Parathyroid adenoma (tissue), 2 donors: Measurements from ENCODE around the gene OR8G1.

Experiments
- H2AFZ ChIP-seq: fragments of 300-600 bp; sonication (generic); one replicate; pipeline ENCODE4 v1.7.0; 2017; ENCODE audit warnings: antibody characterized with exemption, mild to moderate bottlenecking
- H3K27ac ChIP-seq: fragments of 300-600 bp; sonication (generic); one replicate; pipeline ENCODE4 v1.7.0; 2017
- H3K27me3 ChIP-seq: fragments of 300-600 bp; sonication (generic); one replicate; pipeline ENCODE4 v1.7.0; 2017; ENCODE audit warnings: low read length; ENCODE audit not compliant: control insufficient read depth, insufficient read depth
- H3K36me3 ChIP-seq: fragments of 300-600 bp; sonication (generic); one replicate; pipeline ENCODE4 v1.7.0; 2017; ENCODE audit warnings: low read length; ENCODE audit not compliant: control insufficient read depth, insufficient read depth
- H3K4me1 ChIP-seq: fragments of 300-600 bp; sonication (generic); one replicate; pipeline ENCODE4 v1.7.0; 2017; ENCODE audit warnings: control low read depth
- H3K4me2 ChIP-seq: fragments of 300-600 bp; sonication (generic); one replicate; pipeline ENCODE4 v1.7.0; 2017; ENCODE audit warnings: low read length
- H3K4me3 ChIP-seq: fragments of 300-600 bp; sonication (generic); one replicate; pipeline ENCODE4 v1.7.0; 2017; ENCODE audit warnings: low read depth, low read length
- H3K79me2 ChIP-seq: fragments of 300-600 bp; sonication (generic); one replicate; pipeline ENCODE4 v1.7.0; 2017; ENCODE audit warnings: control low read depth
- H3K9ac ChIP-seq: fragments of 300-600 bp; sonication (generic); one replicate; pipeline ENCODE4 v1.7.0; 2017; ENCODE audit warnings: mild to moderate bottlenecking
- H3K9me3 ChIP-seq: fragments of 300-600 bp; sonication (generic); one replicate; pipeline ENCODE4 v1.7.0; 2017; ENCODE audit warnings: low read length; ENCODE audit not compliant: control insufficient read depth
- TF ChIP-seq, protein P1 (sequence below): fragments of 300-600 bp; sonication (generic); IDR thresholded peaks from one replicate; pipeline ENCODE4 v1.7.0; 2017; ENCODE audit warnings: antibody characterized with exemption, mild to moderate bottlenecking
- donor health status: primary hyperparathyroidism.

OR8G1 gene

GRCh38 chr11:124240621-124241397 lies at the start of gene OR8G1:
Gene OR8G1 (plus strand): TSS chr11:124241095. CDS start chr11:124249676, 8,581 bp downstream.
- Histone ChIP-seq H3K4me2 (no peak within 1 kb of the TSS), H3K36me3 (no peaks in the 10 kb centered on the region), H2AFZ (no peak within 1 kb of the TSS), H3K9ac (no peak within 1 kb of the TSS), H3K9me3 (no peaks in the 10 kb centered on the region), H3K27ac (no peak within 1 kb of the TSS), H3K79me2 (no peaks in the 10 kb centered on the region), H3K27me3 (no peaks in the 10 kb centered on the region), H3K4me3 (no peak within 1 kb of the TSS), H3K4me1 (no peaks in the 10 kb centered on the region)
- TF ChIP-seq, protein P1, sequence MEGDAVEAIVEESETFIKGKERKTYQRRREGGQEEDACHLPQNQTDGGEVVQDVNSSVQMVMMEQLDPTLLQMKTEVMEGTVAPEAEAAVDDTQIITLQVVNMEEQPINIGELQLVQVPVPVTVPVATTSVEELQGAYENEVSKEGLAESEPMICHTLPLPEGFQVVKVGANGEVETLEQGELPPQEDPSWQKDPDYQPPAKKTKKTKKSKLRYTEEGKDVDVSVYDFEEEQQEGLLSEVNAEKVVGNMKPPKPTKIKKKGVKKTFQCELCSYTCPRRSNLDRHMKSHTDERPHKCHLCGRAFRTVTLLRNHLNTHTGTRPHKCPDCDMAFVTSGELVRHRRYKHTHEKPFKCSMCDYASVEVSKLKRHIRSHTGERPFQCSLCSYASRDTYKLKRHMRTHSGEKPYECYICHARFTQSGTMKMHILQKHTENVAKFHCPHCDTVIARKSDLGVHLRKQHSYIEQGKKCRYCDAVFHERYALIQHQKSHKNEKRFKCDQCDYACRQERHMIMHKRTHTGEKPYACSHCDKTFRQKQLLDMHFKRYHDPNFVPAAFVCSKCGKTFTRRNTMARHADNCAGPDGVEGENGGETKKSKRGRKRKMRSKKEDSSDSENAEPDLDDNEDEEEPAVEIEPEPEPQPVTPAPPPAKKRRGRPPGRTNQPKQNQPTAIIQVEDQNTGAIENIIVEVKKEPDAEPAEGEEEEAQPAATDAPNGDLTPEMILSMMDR, result no peak

DNA sequence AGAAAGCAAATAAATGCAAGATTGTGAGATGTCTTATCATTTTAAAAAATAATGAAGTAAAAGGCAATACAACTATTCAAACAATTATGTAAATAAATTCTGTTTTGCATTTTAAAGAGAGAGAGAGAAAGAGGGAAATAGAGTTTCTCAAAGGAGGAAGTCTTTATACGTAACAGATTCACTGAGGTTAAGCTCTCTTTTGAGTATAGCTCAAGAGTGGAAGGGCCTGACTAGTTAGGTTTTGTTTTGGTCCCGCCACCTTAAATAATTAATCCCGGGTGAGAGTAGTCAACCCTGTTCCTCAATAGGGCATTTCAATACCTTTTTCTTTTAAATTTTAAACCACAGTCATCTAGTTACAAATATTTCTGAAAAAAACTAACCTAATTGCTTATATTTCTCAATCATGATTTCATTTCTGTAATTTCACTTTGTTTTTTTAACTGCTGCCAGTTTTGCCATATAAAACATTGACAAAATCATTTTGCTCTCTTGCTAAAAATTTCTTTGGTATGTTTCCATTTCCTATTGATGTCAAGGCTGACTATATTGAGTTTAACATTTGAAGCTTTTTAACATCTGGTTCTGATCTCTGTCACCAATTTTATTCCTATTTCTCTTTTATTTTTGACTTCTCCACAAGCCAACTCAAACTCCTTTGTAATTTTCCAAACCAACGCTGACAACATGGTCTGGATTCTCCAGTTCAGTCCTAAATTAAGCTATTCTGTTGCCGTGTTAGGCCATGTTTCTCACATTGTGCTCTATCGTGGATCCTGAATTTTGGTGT lies 47.5 kb upstream of the OR8G1 start:
- Histone ChIP-seq H3K4me1 (no peaks in the 10 kb centered on the region), H3K27ac (no peak overlapping the region), H3K79me2 (no peaks in the 10 kb centered on the region), H3K27me3 (no peaks in the 10 kb centered on the region), H3K36me3 (no peaks in the 10 kb centered on the region), H3K9me3 (no peaks in the 10 kb centered on the region), H2AFZ (no peak overlapping the region), H3K9ac (no peak overlapping the region), H3K4me2 (no peak overlapping the region), H3K4me3 (no peak overlapping the region)
- TF ChIP-seq, protein P1, result no peak

DNA sequence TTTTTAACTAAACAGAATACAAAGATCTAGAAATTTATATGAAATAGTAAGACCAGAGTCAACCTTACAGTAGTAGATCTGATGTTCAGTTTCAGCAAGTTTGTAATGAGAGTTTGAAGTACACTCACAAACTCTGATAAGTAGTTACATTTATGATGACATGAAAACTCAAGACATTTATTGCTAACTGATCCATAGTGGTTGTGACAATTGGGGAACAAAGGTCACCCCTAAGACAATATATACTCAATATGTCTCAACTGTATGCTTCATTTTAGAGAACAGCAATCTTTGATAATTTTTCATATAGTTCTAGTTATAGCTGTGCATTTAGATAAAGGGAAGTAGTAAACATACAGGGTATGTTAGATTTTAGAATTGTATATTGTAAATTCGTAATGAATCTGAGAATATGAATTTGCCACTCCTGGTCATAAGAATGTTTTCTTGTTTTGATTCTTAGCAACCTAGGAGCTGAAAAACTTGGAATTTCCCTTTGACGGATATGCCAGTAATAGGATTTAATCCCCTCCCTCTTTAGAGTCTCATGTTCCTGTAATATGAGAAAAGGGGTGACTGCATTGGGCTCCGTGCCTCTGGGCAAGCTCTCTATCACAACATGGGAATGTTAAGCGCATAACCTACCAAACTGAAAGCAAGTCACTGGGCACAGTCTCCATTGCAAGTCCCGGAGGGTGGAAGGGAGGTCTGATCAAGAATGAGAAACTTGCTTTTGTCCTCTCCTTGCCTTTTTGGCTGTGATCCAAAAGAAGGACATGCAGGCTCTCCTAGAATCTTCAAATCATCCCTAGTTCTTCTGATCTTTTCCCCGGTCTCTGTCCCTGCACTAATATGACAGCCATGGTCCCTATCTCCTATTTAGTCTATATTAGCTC lies 46.4 kb upstream of the OR8G1 start:
- no peak overlapping the region for H3K27ac ChIP-seq
- H3K4me2 ChIP-seq, result no peak overlapping the region
- H3K4me3 ChIP-seq, result no peak overlapping the region
- H3K4me1 ChIP-seq, result no peaks in the 10 kb centered on the region
- H3K36me3 ChIP-seq, result no peaks in the 10 kb centered on the region
- no peaks in the 10 kb centered on the region for H3K9me3 ChIP-seq
- TF ChIP-seq, protein P1, result no peak
- H3K9ac ChIP-seq, result no peak overlapping the region
- H2AFZ ChIP-seq, result no peak overlapping the region
- H3K79me2 ChIP-seq, result no peaks in the 10 kb centered on the region
- H3K27me3 ChIP-seq, result no peaks in the 10 kb centered on the region

GRCh38 chr11:124195189-124195734 lies 45.6 kb upstream of the OR8G1 start:
- Histone ChIP-seq H3K4me3 (no peak overlapping the region), H3K4me1 (no peaks in the 10 kb centered on the region), H3K4me2 (no peak overlapping the region), H3K27me3 (no peaks in the 10 kb centered on the region), H3K27ac (no peak overlapping the region), H3K79me2 (no peaks in the 10 kb centered on the region), H3K36me3 (no peaks in the 10 kb centered on the region), H2AFZ (no peak overlapping the region), H3K9ac (no peak overlapping the region), H3K9me3 (no peaks in the 10 kb centered on the region)
- TF ChIP-seq, protein P1, result no peak
